ENCODE results near the gene NTPCR. TPM values are rescaled to one million over a fixed set of nuclear protein-coding genes. Genes with fewer than 3 reads are reported as not detected.

Gene NTPCR
- total RNA-seq, 1 experiment from 2014 or later = 34.2 TPM

- Histone ChIP-seq H3K36me3 (ENCODE audit: control insufficient read depth in 1 of 2, insufficient read depth in 2 of 2, low read length in 2 of 2) (no peaks in the 10 kb centered on the region), H3K27me3 (ENCODE audit: insufficient read depth, low read length) (no peaks in the 10 kb centered on the region), H4K20me1 (ENCODE audit: insufficient read depth) (no peaks in the 10 kb centered on the region), H3K4me3 (replicated peaks in 1 of 2; ENCODE audit: low read depth in 1 of 2, low read length in 2 of 2) (no peak overlapping the region), H3K4me1 (ENCODE audit: control insufficient read depth in 1 of 2, insufficient read depth in 2 of 2, low read length in 2 of 2) (no peaks in the 10 kb centered on the region), H3K79me2 (ENCODE audit: insufficient read depth, low read length) (no peaks in the 10 kb centered on the region), H3K4me2 (ENCODE audit: low read length) (no peak overlapping the region), H3K9me3 (ENCODE audit: control insufficient read depth in 1 of 2, insufficient read depth in 1 of 2, low read depth in 1 of 2, low read length in 2 of 2) (no peaks in the 10 kb centered on the region), H3K27ac (ENCODE audit: low read depth, low read length) (no peak overlapping the region), H2AFZ (ENCODE audit: low read depth, low read length, poor library complexity, severe bottlenecking) (no peak overlapping the region), H3K9me2 (ENCODE audit: insufficient read depth) (no peaks in the 10 kb centered on the region), H3K9ac (ENCODE audit: low read length) (no peak overlapping the region)
- ATAC-seq (no peak), DNase-seq (ENCODE audit: low read depth, low spot score) (no peak)
- RAD21 ChIA-PET (ENCODE audit: low non-redundant PET in 1 of 2, low total read pairs in 2 of 2, uncharacterized antibody in 2 of 2, unreplicated experiment in 2 of 2) = no interaction called here
- CTCF ChIA-PET = no interaction called here
- POLR2A ChIA-PET = no interaction called here
- no TSS peak for BruUV-seq (replicated peaks)
- intact Hi-C loops (cut with micrococcal nuclease) = no loop called here
- TF ChIP-seq MAX (IDR thresholded peaks at IDR 0.05) (no peak), JUND (IDR thresholded peaks at IDR 0.05) (no peak), ATF3 (IDR thresholded peaks at IDR 0.05) (no peak), EZH2phosphoT487 (IDR thresholded peaks at IDR 0.05; ENCODE audit: borderline replicate concordance) (no peak), POLR2A (IDR thresholded peaks at IDR 0.05; ENCODE audit: borderline replicate concordance, extremely low read depth, insufficient read depth, insufficient read length) (no peak), ZBTB33 (IDR thresholded peaks at IDR 0.05; ENCODE audit: extremely low read depth, insufficient replicate concordance, low read length) (no peak), CTCF (IDR thresholded peaks at IDR 0.05 in 2 of 3, conservative IDR thresholded peaks at IDR 0.05 in 1 of 3; ENCODE audit: borderline replicate concordance in 1 of 3, insufficient read depth in 1 of 3, low read depth in 2 of 3, low read length in 2 of 3) (no peak), FOSL1 (IDR thresholded peaks at IDR 0.05; ENCODE audit: low read depth) (no peak), EGR1 (IDR thresholded peaks at IDR 0.05; ENCODE audit: low read depth) (no peak), ZNF274 (IDR thresholded peaks at IDR 0.05; ENCODE audit: low read depth, low read length) (no peak), SRF (IDR thresholded peaks at IDR 0.05; ENCODE audit: low read depth) (no peak), SIN3A (IDR thresholded peaks at IDR 0.05; ENCODE audit: low read depth) (no peak), CEBPB (IDR thresholded peaks at IDR 0.05; ENCODE audit: low read depth) (no peak), EZH2 (IDR thresholded peaks at IDR 0.05) (no peak)
Measured at GRCh38 chr1:232980986-232981560, 30.7 kb downstream of the NTPCR start.

All from HCT116 (cell line).